B cell (primary cell): Measurements from ENCODE around the gene GDPD3. TPM values are rescaled to one million over a fixed set of nuclear protein-coding genes. Genes with fewer than 3 reads are reported as not detected.
"Not testable (repeated sequence)": the region's sequence is repeated elsewhere in the genome, so short reads cannot be mapped to it uniquely, and the experiment has no call there.

Source experiments
- ATAC-seq: fragments of 200-7000 bp; cut with Tn5 transposase; one replicate; pipeline ENCODE4 v1.10.0; 2021; ENCODE audit warnings: low read depth, mild to moderate bottlenecking, moderate number of reproducible peaks, moderate library complexity
- CTCF ChIA-PET: fragments of 350-600 bp; sonication (Branson Sonifier 250); formaldehyde crosslinking; loops from one replicate; lab custom pipeline; 2021; ENCODE audit warnings: antibody characterized with exemption, inconsistent platforms; lab: Charles Lee
- POLR2A ChIA-PET: fragments of 350-600 bp; sonication (Branson Sonifier 250); formaldehyde crosslinking; loops from one replicate; lab custom pipeline; 2021; ENCODE audit warnings: antibody characterized with exemption; lab: Charles Lee
- DNase-seq: peaks from one replicate; pipeline ENCODE4 v3.0.0; 2013
- H2AFZ ChIP-seq: 2 replicates; pipeline ENCODE4 v1.6.1; 2012; ENCODE audit warnings: mild to moderate bottlenecking, low read depth, low read length; ENCODE audit not compliant: insufficient read depth, poor library complexity, severe bottlenecking
- H3K27ac ChIP-seq, 2 donors: 1 replicate in 1 of 2; 2 replicates in 1 of 2; pipeline ENCODE4 v1.5.1; 2012 to 2013; ENCODE audit warnings: low read length in 2 of 2, mild to moderate bottlenecking in 2 of 2, moderate library complexity in 1 of 2
- H3K27me3 ChIP-seq, 4 experiments: fragments of 200-600 bp in 1 of 4; sonication (generic) in 1 of 4; replicated peaks in 1 of 4; 1 replicate in 2 of 4; 2 replicates in 2 of 4; pipeline versions ENCODE4 v1.6.1 to v1.7.0; 2013 to 2016; ENCODE audit warnings: low read length in 3 of 4, mild to moderate bottlenecking in 2 of 4, mixed read lengths in 1 of 4, moderate library complexity in 1 of 4; ENCODE audit not compliant: insufficient read depth in 4 of 4, control insufficient read depth in 3 of 4; ENCODE audit errors: control extremely low read depth in 1 of 4
- H3K36me3 ChIP-seq, 2 experiments: replicated peaks in 1 of 2; 1 replicate in 1 of 2; 2 replicates in 1 of 2; pipeline versions ENCODE4 v1.6.1 to v1.7.1; 2013; ENCODE audit warnings: low read length in 1 of 2; ENCODE audit not compliant: insufficient read depth in 2 of 2, control insufficient read depth in 1 of 2; ENCODE audit errors: control extremely low read depth in 1 of 2, extremely low read depth in 1 of 2
- H3K4me1 ChIP-seq, 2 donors: fragments of 200-600 bp in 1 of 2; sonication (generic) in 1 of 2; 1 replicate in 1 of 2; 2 replicates in 1 of 2; pipeline versions ENCODE4 v1.5.1 to v1.6.1; 2013 to 2017; ENCODE audit warnings: low read length in 2 of 2; ENCODE audit not compliant: control insufficient read depth in 2 of 2, insufficient read depth in 2 of 2
- H3K4me2 ChIP-seq: replicated peaks from 2 replicates; pipeline ENCODE3; 2012; ENCODE audit warnings: mild to moderate bottlenecking, low read depth, low read length; ENCODE audit not compliant: poor library complexity, severe bottlenecking
- H3K4me3 ChIP-seq, 5 experiments: fragments of 200-600 bp in 1 of 5; sonication (generic) in 1 of 5; 1 replicate in 3 of 5; 2 replicates in 2 of 5; pipeline versions ENCODE4 v1.5.1 to v1.7.0; 2011 to 2016; ENCODE audit warnings: low read length in 4 of 5, mild to moderate bottlenecking in 4 of 5, low read depth in 2 of 5, control low read depth in 1 of 5, moderate library complexity in 1 of 5; ENCODE audit not compliant: insufficient read depth in 1 of 5; ENCODE audit errors: control extremely low read depth in 1 of 5, extremely low read depth in 1 of 5
- H3K79me2 ChIP-seq: fragments of 200-600 bp; sonication (generic); one replicate; pipeline ENCODE4 v1.6.0; 2016; ENCODE audit warnings: low read length; ENCODE audit not compliant: control insufficient read depth, insufficient read depth
- H3K9ac ChIP-seq: fragments of 200-600 bp; sonication (generic); 2 replicates; pipeline ENCODE4 v1.6.1; 2017; ENCODE audit warnings: mild to moderate bottlenecking, low read length, moderate library complexity
- H3K9me3 ChIP-seq, 3 donors: one replicate each; pipeline versions ENCODE4 v1.6.1 to v1.7.1; 2013; ENCODE audit warnings: low read length in 2 of 3; ENCODE audit not compliant: control insufficient read depth in 2 of 3, insufficient read depth in 1 of 3; ENCODE audit errors: control extremely low read depth in 1 of 3
- H4K20me1 ChIP-seq: 2 replicates; pipeline ENCODE4 v1.6.0; 2012; ENCODE audit warnings: mild to moderate bottlenecking, low read length; ENCODE audit not compliant: insufficient read depth, control insufficient read depth, poor library complexity, severe bottlenecking
- H3K27ac Mint-ChIP-seq: one replicate; pipeline ENCODE4 v1.8.0; 2021; ENCODE audit warnings: mixed read lengths
- H3K27me3 Mint-ChIP-seq: one replicate; pipeline ENCODE4 v1.8.0; 2021; ENCODE audit warnings: mixed read lengths
- H3K4me1 Mint-ChIP-seq: one replicate; pipeline ENCODE4 v1.8.0; 2021; ENCODE audit warnings: mixed read lengths
- H3K4me3 Mint-ChIP-seq: one replicate; pipeline ENCODE4 v1.8.0; 2021; ENCODE audit warnings: mixed read lengths
- H3K9me3 Mint-ChIP-seq: one replicate; pipeline ENCODE4 v1.8.0; 2022; ENCODE audit warnings: mixed read lengths; ENCODE audit not compliant: insufficient read depth
- EZH2 ChIP-seq: IDR thresholded peaks from 2 replicates; pipeline ENCODE4 v1.6.1; 2012; ENCODE audit warnings: borderline replicate concordance, low read depth, mild to moderate bottlenecking, moderate library complexity, low read length; ENCODE audit not compliant: insufficient read depth, poor library complexity, severe bottlenecking
- WGBS: methylation state at CpG from one replicate; pipeline ENCODE4 v1.1.5; 2013; ENCODE audit warnings: missing lambda C conversion rate; ENCODE audit not compliant: insufficient coverage; 5-methylcytosine and 5-hydroxymethylcytosine counted together
- intact Hi-C: fragments of 100-400 bp; cut with micrococcal nuclease; formaldehyde crosslinking; loops from one replicate; pipeline ENCODE4 v1.10.0; 2022
- polyA plus RNA-seq: library from polyadenylated mRNA; depleted of rRNA; stranded (reverse); fragments of >200 nt; gene quantifications from 2 replicates; pipeline ENCODE4 v1.2.3, GENCODE V29; 2012
- total RNA-seq, 2 donors: library from RNA; stranded (reverse); fragments of 120-200 nt in 1 of 2; gene quantifications; 1 replicate in 1 of 2; 2 replicates in 1 of 2; pipeline versions ENCODE4 v1.2.3 to v1.2.4, GENCODE V29; 2013 to 2022
- TF ChIP-seq, protein P1 (sequence below): fragments of 200-600 bp; IDR thresholded peaks from one replicate; pipeline ENCODE4 v1.8.0; 2022; ENCODE audit warnings: antibody characterized with exemption, mild to moderate bottlenecking

Gene GDPD3
- total and polyA plus RNA-seq, 2 donors (not counting 1 experiment from before 2014, with no cell fraction given) = 10.6 to 17.3 TPM

DNA sequence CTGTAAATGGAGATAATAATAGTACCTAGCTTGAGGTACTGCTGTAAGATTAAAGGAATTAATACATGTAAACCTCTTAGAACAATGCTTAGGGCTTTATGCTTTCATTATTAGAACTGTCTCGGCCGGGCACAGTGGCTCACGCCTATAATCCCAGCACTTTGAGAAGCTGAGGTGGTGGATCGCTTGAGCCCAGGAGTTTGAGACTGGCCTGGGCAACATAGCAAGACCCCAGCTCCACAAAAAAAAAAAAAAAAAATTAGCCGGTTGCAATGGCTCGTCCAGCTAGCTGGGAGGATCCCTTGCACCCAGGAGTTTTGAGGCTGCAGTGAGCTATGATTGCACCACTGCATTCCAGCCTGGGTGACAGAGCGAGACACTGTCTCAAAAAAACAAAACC is 1.5 kb upstream of the GDPD3 start:
- ChIA-PET CTCF (interaction anchor here (1.3 to 5.5 kb wide), 2 partner anchors 23 to 295 kb away, joined by 5 to 27 read pairs; partner anchors contain the start of gene TBX6), POLR2A (interaction anchor here (0.7 to 0.9 kb wide), 2 partner anchors 25 to 68 kb away, joined by 3 to 7 read pairs; partner anchors contain the start of gene CORO1A)
- DNase-seq, H3K4me1 ChIP-seq, H2AFZ ChIP-seq, H3K79me2 ChIP-seq, H3K9ac ChIP-seq, intact Hi-C loops, H3K9me3 ChIP-seq, H3K27me3 Mint-ChIP-seq, H3K4me3 ChIP-seq, H3K27ac Mint-ChIP-seq, H3K4me1 Mint-ChIP-seq, H3K27me3 ChIP-seq, H3K9me3 Mint-ChIP-seq, ATAC-seq, H3K4me3 Mint-ChIP-seq, H4K20me1 ChIP-seq, H3K4me2 ChIP-seq: not testable (repeated sequence)
- H3K27ac ChIP-seq = peak overlapping the region in 1 of 2 donors; percentile 19
- WGBS = 96% methylated on average over 5 of the region's 7 CpGs
- H3K36me3 ChIP-seq = peaks cover 4 to 32% of the 10 kb centered on the region in 2 experiments

DNA sequence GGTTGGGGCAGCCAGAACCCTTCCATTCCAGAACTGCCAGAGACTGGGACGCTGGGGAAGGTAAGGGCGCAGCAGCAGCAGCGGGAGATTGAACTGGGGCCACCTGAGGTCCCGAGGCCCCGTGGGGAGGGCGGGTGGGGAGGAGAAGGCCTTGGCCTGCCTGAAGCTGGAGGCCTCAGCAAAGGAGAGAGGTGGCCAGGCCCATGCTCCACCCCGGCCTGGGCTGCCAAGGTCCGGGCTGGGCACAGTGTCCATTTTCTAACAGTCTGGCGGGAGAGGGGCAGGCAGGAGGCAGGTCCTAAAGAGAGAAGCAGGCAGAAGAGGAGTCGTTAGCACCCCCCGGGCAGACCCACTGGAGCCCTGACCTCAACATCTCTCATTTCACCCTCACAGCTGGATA is 1.1 kb upstream of the GDPD3 start:
- Histone ChIP-seq H3K36me3 (peaks cover 6 to 32% of the 10 kb centered on the region in 2 experiments), H4K20me1 (no peaks in the 10 kb centered on the region), H3K27ac (no peak overlapping the region), H2AFZ (no peak overlapping the region), H3K9ac (no peak overlapping the region), H3K9me3 (peaks cover 0 to 3% (median 0%) of the 10 kb centered on the region in 3 donors), H3K4me2 (no peak overlapping the region), H3K4me1 (peaks cover 0 to 5% of the 10 kb centered on the region in 2 donors), H3K4me3 (no peak overlapping the region), H3K27me3 (no peaks in the 10 kb centered on the region), H3K79me2 (no peaks in the 10 kb centered on the region)
- Mint-ChIP-seq H3K27me3 (no peaks in the 10 kb centered on the region), H3K4me3 (no peak overlapping the region), H3K9me3 (no peaks in the 10 kb centered on the region), H3K27ac (no peak overlapping the region), H3K4me1 (peaks cover 5% of the 10 kb centered on the region)
- 98% methylated on average over 7 of the region's 11 CpGs for WGBS
- DNase-seq (no peak), ATAC-seq (no peak)
- POLR2A ChIA-PET = interaction anchor here (0.9 kb wide), 1 partner anchor 69 kb away, joined by 3 read pairs; the partner anchor contains the start of gene CORO1A
- CTCF ChIA-PET = interaction anchor here (1.3 to 5.5 kb wide), 2 partner anchors 22 to 295 kb away, joined by 5 to 27 read pairs; partner anchors contain the start of gene TBX6
- intact Hi-C loops = no loop called here
- TF ChIP-seq EZH2 = no peak
- TF ChIP-seq, protein P1, sequence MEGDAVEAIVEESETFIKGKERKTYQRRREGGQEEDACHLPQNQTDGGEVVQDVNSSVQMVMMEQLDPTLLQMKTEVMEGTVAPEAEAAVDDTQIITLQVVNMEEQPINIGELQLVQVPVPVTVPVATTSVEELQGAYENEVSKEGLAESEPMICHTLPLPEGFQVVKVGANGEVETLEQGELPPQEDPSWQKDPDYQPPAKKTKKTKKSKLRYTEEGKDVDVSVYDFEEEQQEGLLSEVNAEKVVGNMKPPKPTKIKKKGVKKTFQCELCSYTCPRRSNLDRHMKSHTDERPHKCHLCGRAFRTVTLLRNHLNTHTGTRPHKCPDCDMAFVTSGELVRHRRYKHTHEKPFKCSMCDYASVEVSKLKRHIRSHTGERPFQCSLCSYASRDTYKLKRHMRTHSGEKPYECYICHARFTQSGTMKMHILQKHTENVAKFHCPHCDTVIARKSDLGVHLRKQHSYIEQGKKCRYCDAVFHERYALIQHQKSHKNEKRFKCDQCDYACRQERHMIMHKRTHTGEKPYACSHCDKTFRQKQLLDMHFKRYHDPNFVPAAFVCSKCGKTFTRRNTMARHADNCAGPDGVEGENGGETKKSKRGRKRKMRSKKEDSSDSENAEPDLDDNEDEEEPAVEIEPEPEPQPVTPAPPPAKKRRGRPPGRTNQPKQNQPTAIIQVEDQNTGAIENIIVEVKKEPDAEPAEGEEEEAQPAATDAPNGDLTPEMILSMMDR = no peak
